ENCODE results near the gene KIF7. TPM values are rescaled to one million over a fixed set of nuclear protein-coding genes. Genes with fewer than 3 reads are reported as not detected.

Gene KIF7
- total and polyA plus RNA-seq, 11 donors: 1.3 to 9.2 (median 3.2) TPM

DNA sequence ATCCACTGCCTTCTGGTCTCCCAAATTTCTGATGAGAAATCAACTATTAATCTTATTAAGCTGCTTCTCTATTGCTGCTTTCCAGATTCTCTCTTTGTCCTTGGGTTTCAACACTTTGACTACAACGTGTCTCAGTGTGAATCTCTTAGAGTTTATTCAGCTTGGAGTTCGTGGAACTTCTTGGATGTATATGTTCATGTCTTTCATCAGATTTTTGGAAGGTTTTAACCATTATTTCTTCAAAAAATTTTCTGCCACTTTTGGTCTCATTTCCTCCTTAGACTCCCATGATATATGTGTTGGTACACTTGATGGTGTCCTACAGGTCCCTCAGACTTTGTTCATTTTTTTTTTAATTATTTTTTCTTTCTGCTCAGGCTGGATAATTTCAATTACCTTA lies 44.0 kb downstream of the KIF7 start:
- Histone ChIP-seq H3K9me3 (peaks cover 0 to 30% (median 4%) of the 10 kb centered on the region in 12 donors), H3K4me1 (no peaks in the 10 kb centered on the region), H3K27ac (no peak overlapping the region), H3K27me3 (no peaks in the 10 kb centered on the region), H3K36me3 (peaks cover 0 to 4% (median 0%) of the 10 kb centered on the region in 9 donors), H3K4me3 (no peak overlapping the region)
- intact Hi-C loops (cut with DNase I): no loop called here
- DNase-seq (no peak), ATAC-seq (no peak)
- TF ChIP-seq POLR2A (IDR thresholded peaks at IDR 0.05): no peak
- TF ChIP-seq, protein P1, sequence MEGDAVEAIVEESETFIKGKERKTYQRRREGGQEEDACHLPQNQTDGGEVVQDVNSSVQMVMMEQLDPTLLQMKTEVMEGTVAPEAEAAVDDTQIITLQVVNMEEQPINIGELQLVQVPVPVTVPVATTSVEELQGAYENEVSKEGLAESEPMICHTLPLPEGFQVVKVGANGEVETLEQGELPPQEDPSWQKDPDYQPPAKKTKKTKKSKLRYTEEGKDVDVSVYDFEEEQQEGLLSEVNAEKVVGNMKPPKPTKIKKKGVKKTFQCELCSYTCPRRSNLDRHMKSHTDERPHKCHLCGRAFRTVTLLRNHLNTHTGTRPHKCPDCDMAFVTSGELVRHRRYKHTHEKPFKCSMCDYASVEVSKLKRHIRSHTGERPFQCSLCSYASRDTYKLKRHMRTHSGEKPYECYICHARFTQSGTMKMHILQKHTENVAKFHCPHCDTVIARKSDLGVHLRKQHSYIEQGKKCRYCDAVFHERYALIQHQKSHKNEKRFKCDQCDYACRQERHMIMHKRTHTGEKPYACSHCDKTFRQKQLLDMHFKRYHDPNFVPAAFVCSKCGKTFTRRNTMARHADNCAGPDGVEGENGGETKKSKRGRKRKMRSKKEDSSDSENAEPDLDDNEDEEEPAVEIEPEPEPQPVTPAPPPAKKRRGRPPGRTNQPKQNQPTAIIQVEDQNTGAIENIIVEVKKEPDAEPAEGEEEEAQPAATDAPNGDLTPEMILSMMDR (IDR thresholded peaks at IDR 0.05): no peak
- WGBS, 4 donors: 97 to 99% (median 97%) methylated on average over 2 of the region's 2 CpGs

DNA sequence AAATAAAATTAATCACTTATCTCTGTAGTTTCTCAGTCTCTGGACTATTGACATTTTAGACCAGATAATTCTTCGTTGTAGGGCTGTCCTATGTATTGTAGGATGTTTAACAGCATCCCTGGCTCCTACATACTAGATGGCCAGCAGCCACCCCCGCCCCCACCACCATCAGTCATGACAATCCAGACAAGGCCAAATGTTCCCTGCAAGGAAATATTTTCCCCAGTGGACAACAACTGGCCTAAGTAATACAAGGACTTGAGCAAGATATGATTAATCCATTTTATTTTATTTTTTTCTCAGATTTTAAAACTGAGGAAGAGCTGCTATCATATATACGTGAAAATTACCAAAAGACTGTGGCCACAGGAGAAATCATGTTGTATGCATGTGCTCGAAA lies 56.2 kb downstream of the KIF7 start:
- no peak for ATAC-seq
- Histone ChIP-seq H3K9me3 (no peaks in the 10 kb centered on the region), H3K36me3 (no peaks in the 10 kb centered on the region), H3K27me3 (no peaks in the 10 kb centered on the region), H3K27ac (no peak overlapping the region), H3K4me1 (no peaks in the 10 kb centered on the region), H3K4me3 (no peak overlapping the region)
- no peak for DNase-seq
- WGBS, 4 donors: 96 to 98% (median 97%) methylated on average over 4 of the region's 4 CpGs
- TF ChIP-seq, protein P1 (IDR thresholded peaks at IDR 0.05): no peak
- TF ChIP-seq POLR2A (IDR thresholded peaks at IDR 0.05): no peak
- intact Hi-C loops (cut with DNase I): no loop called here

DNA sequence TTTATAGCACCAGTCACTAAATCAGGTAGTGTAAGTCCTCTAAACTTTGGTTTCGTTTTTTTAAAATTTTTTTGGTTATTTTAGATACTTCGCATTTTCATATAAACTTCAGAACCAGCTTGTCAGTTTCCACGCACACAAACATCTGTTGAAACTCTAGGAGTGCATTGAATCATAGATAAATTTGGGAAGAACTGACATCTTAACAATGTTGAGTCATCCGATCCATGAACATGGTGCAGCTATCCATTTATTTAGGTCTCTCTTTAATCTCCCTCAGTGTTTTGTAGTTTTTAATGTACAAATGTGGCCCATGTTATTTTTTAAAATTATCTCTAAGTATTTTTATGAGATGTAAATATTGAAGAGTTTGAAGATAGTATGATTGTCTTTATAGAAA lies 62.2 kb downstream of the KIF7 start:
- H3K27me3 ChIP-seq: no peaks in the 10 kb centered on the region
- no peak overlapping the region for H3K4me3 ChIP-seq
- H3K36me3 ChIP-seq: no peaks in the 10 kb centered on the region
- intact Hi-C loops (cut with DNase I): no loop called here
- 94 to 97% (median 96%) methylated on average over 4 of the region's 4 CpGs for WGBS, 4 donors
- DNase-seq (no peak), ATAC-seq (no peak)
- no peaks in the 10 kb centered on the region for H3K4me1 ChIP-seq
- H3K9me3 ChIP-seq: no peaks in the 10 kb centered on the region
- TF ChIP-seq, protein P1 (IDR thresholded peaks at IDR 0.05): no peak
- TF ChIP-seq POLR2A (IDR thresholded peaks at IDR 0.05): no peak
- H3K27ac ChIP-seq: no peak overlapping the region

DNA sequence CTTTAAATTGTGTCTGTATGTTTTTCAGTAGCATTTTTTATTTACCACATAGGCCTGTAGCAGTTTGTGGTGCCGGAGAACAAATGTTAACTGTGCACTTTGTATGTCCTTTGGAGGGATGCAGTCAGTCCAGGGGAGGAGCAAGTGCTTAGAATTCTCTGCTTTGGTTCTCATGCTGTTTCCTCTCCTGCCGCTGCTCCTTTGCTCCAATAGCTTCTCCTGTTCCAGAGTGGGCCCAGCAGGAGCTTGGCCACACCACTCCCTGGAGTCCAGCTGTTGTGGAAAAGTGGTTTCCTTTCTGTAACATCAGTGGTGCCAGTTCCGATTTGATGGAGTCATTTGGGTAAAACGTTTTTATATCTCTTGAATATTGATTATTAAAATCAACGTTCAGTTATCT lies 63.4 kb downstream of the KIF7 start:
- no peak overlapping the region for H3K4me3 ChIP-seq
- DNase-seq (no peak), ATAC-seq (no peak)
- no peak for TF ChIP-seq POLR2A (IDR thresholded peaks at IDR 0.05)
- TF ChIP-seq, protein P1 (IDR thresholded peaks at IDR 0.05): no peak
- H3K36me3 ChIP-seq: no peaks in the 10 kb centered on the region
- no peaks in the 10 kb centered on the region for H3K4me1 ChIP-seq
- no peaks in the 10 kb centered on the region for H3K9me3 ChIP-seq
- intact Hi-C loops (cut with DNase I): no loop called here
- no peak overlapping the region for H3K27ac ChIP-seq
- WGBS, 4 donors: 74 to 81% (median 81%) methylated on average over 5 of the region's 5 CpGs
- no peaks in the 10 kb centered on the region for H3K27me3 ChIP-seq
